Right lobe of liver (tissue), 6 donors: ENCODE data around the gene CHD2. TPM values are rescaled to one million over a fixed set of nuclear protein-coding genes. Genes with fewer than 3 reads are reported as not detected.

Experiments
- ATAC-seq, 4 donors: fragments of 200-7000 bp; cut with Tn5 transposase; one replicate each; pipeline ENCODE4 v1.9.1; 2020; ENCODE audit warnings: mild to moderate bottlenecking in 4 of 4, moderate library complexity in 4 of 4
- DNase-seq, 3 donors: peaks; one replicate each; pipeline ENCODE4 v3.0.0-alpha.2; 2020
- H3K27ac ChIP-seq, 3 donors: fragments of 200-600 bp; one replicate each; pipeline ENCODE4 v1.8.0; 2022
- H3K27me3 ChIP-seq, 2 donors: fragments of 200-600 bp; one replicate each; pipeline ENCODE4 v1.8.0; 2022
- H3K36me3 ChIP-seq, 4 donors: fragments of 200-600 bp; sonication (generic) in 1 of 4; one replicate each; pipeline versions ENCODE4 v1.5.1 to v1.8.0; 2017 to 2022; ENCODE audit warnings: control low read depth in 1 of 4
- H3K4me1 ChIP-seq, 4 donors: fragments of 200-600 bp; sonication (generic) in 1 of 4; one replicate each; pipeline versions ENCODE4 v1.5.1 to v1.8.0; 2017 to 2022; ENCODE audit warnings: control low read depth in 1 of 4
- H3K4me3 ChIP-seq, 3 donors: fragments of 200-600 bp; one replicate each; pipeline ENCODE4 v1.8.0; 2022
- H3K9me3 ChIP-seq, 4 donors: fragments of 200-600 bp; sonication (generic) in 1 of 4; one replicate each; pipeline versions ENCODE4 v1.5.1 to v1.8.0; 2017 to 2022; ENCODE audit warnings: control low read depth in 1 of 4
- POLR2A ChIP-seq: fragments of 450-650 bp; IDR thresholded peaks from one replicate; pipeline ENCODE4 v1.6.1; 2017; ENCODE audit warnings: antibody characterized with exemption, mild to moderate bottlenecking
- WGBS: methylation state at CpG from one replicate; pipeline ENCODE4 v1.1.6; 2018; ENCODE audit warnings: low coverage, low lambda C conversion rate; ENCODE audit not compliant: insufficient coverage; ENCODE audit errors: missing lambda C conversion rate; 5-methylcytosine and 5-hydroxymethylcytosine counted together
- intact Hi-C, 2 donors: fragments of 100-400 bp; cut with DNase I; formaldehyde crosslinking; loops; one replicate each; pipeline versions ENCODE4 v1.11.2 to v1.14.1; 2022
- total RNA-seq, 6 experiments: library from RNA; depleted of rRNA in 2 of 6; stranded (reverse); fragments of >200 nt in 2 of 6; fragmentation: NEBNext Ultra II Directional in 3 of 6; extraction: Animal tissue kit (Norgen Biotek cat#: 25700) in 3 of 6; gene quantifications; one replicate each; pipeline versions ENCODE4 v1.1.0 to v1.2.4, GENCODE V29; 2016 to 2023
- TF ChIP-seq, protein P1 (sequence below), 4 donors: fragments of 200-600 bp in 3 of 4; fragments of 450-650 bp in 1 of 4; IDR thresholded peaks; one replicate each; pipeline versions ENCODE4 v1.5.1 to v1.8.0; 2016 to 2022; ENCODE audit warnings: antibody characterized with exemption in 4 of 4, mild to moderate bottlenecking in 2 of 4
- donor health status: DM: no; HTN: yes; CAD: no.
- donor health status: DM: no; HTN: no; CAD: no.
- donor health status: DM: no; HTN: no; CAD: no.
- donor health status: DM: no; HTN: yes; CAD: no.
- donor health status: DM: no; HTN: yes; CAD: no.

The CHD2 gene
- total RNA-seq, 6 experiments from 2014 or later: 41.4 to 65.0 (median 56.6) TPM

GRCh38 chr15:93005133-93005532 lies 105.0 kb downstream of the CHD2 start:
- H3K27ac ChIP-seq: no peak overlapping the region
- H3K4me3 ChIP-seq: no peak overlapping the region
- no peaks in the 10 kb centered on the region for H3K27me3 ChIP-seq
- TF ChIP-seq POLR2A: no peak
- TF ChIP-seq, protein P1, sequence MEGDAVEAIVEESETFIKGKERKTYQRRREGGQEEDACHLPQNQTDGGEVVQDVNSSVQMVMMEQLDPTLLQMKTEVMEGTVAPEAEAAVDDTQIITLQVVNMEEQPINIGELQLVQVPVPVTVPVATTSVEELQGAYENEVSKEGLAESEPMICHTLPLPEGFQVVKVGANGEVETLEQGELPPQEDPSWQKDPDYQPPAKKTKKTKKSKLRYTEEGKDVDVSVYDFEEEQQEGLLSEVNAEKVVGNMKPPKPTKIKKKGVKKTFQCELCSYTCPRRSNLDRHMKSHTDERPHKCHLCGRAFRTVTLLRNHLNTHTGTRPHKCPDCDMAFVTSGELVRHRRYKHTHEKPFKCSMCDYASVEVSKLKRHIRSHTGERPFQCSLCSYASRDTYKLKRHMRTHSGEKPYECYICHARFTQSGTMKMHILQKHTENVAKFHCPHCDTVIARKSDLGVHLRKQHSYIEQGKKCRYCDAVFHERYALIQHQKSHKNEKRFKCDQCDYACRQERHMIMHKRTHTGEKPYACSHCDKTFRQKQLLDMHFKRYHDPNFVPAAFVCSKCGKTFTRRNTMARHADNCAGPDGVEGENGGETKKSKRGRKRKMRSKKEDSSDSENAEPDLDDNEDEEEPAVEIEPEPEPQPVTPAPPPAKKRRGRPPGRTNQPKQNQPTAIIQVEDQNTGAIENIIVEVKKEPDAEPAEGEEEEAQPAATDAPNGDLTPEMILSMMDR (IDR thresholded peaks at IDR 0.05): no peak
- no peak for DNase-seq
- H3K4me1 ChIP-seq: no peaks in the 10 kb centered on the region
- intact Hi-C loops: loop anchor here in 1 of 2 donors (10.0 kb wide), 1 partner anchor 50 kb away; no protein-coding TSS in a partner anchor
- H3K36me3 ChIP-seq: peaks cover 18 to 97% (median 51%) of the 10 kb centered on the region in 4 donors
- no peaks in the 10 kb centered on the region for H3K9me3 ChIP-seq
- WGBS: 80% methylated on average over 4 of the region's 4 CpGs
- ATAC-seq: peak in 3 of 4 donors; percentile 18 to 36 (median 20)

- Histone ChIP-seq H3K36me3 (peaks cover 8 to 97% (median 52%) of the 10 kb centered on the region in 4 donors), H3K27ac (no peak overlapping the region), H3K4me1 (no peaks in the 10 kb centered on the region), H3K9me3 (no peaks in the 10 kb centered on the region), H3K4me3 (no peak overlapping the region), H3K27me3 (no peaks in the 10 kb centered on the region)
- 86% methylated on average over 1 of the region's 3 CpGs for WGBS
- DNase-seq (no peak), ATAC-seq (no peak)
- TF ChIP-seq POLR2A: no peak
- TF ChIP-seq, protein P1 (IDR thresholded peaks at IDR 0.05): no peak
- intact Hi-C loops: loop anchor here in 1 of 2 donors (10.0 kb wide), 1 partner anchor 53 kb away; no protein-coding TSS in a partner anchor
Observed at GRCh38 chr15:93007994-93008393, 107.9 kb downstream of the CHD2 start.

- H3K4me3 ChIP-seq: no peak overlapping the region
- 100% methylated on average over 1 of the region's 1 CpG for WGBS
- intact Hi-C loops: no loop called here
- ATAC-seq (peak in 1 of 4 donors; percentile 28), DNase-seq (no peak)
- no peak overlapping the region for H3K27ac ChIP-seq
- peaks cover 8 to 100% (median 66%) of the 10 kb centered on the region in 4 donors for H3K36me3 ChIP-seq
- TF ChIP-seq, protein P1 (IDR thresholded peaks at IDR 0.05): no peak
- TF ChIP-seq POLR2A: no peak
- H3K9me3 ChIP-seq: no peaks in the 10 kb centered on the region
- H3K4me1 ChIP-seq: no peaks in the 10 kb centered on the region
- H3K27me3 ChIP-seq: no peaks in the 10 kb centered on the region
Observed at GRCh38 chr15:93012786-93013185, 112.7 kb downstream of the CHD2 start.

- H3K27me3 ChIP-seq: no peaks in the 10 kb centered on the region
- intact Hi-C loops: no loop called here
- 68% methylated on average over 6 of the region's 6 CpGs for WGBS
- no peak overlapping the region for H3K27ac ChIP-seq
- no peak for TF ChIP-seq POLR2A
- DNase-seq (no peak), ATAC-seq (peak in 1 of 4 donors; percentile 27)
- H3K9me3 ChIP-seq: no peaks in the 10 kb centered on the region
- H3K36me3 ChIP-seq: peaks cover 17 to 99% (median 67%) of the 10 kb centered on the region in 4 donors
- no peaks in the 10 kb centered on the region for H3K4me1 ChIP-seq
- H3K4me3 ChIP-seq: no peak overlapping the region
Observed at GRCh38 chr15:93017526-93017925, 117.4 kb downstream of the CHD2 start.

GRCh38 chr15:93018574-93018973 lies 118.5 kb downstream of the CHD2 start:
- DNase-seq (no peak), ATAC-seq (no peak)
- TF ChIP-seq POLR2A: no peak
- TF ChIP-seq, protein P1 (IDR thresholded peaks at IDR 0.05): no peak
- intact Hi-C loops: no loop called here
- Histone ChIP-seq H3K36me3 (peaks cover 21 to 98% (median 60%) of the 10 kb centered on the region in 4 donors), H3K4me3 (no peak overlapping the region), H3K27me3 (no peaks in the 10 kb centered on the region), H3K4me1 (no peaks in the 10 kb centered on the region), H3K9me3 (no peaks in the 10 kb centered on the region), H3K27ac (no peak overlapping the region)
- 90% methylated on average over 4 of the region's 4 CpGs for WGBS
